IMR-90 (cell line): ENCODE data around the gene FGB.

Source experiments
- POLR2A ChIP-seq: IDR thresholded peaks from 2 replicates; pipeline ENCODE4 v1.6.1; 2012; ENCODE audit warnings: mild to moderate bottlenecking, low read depth, low read length
- RAD21 ChIP-seq: IDR thresholded peaks from 2 replicates; pipeline ENCODE4 v1.6.1; 2012; ENCODE audit warnings: low read length, improper control_type of control experiment

- TF ChIP-seq RAD21 = no peak
- TF ChIP-seq POLR2A = no peak
These were observed 45.8 kb downstream of the FGB start for GRCh38 chr4:154608361-154609252.
